H1 (cell line): ENCODE measurements around the gene CAVIN4.

Experiments used
- CBX8 ChIP-seq: fragments of 300-800, 300-1000 bp; sonication (generic); IDR thresholded peaks from 2 replicates; pipeline ENCODE4 v1.7.1; 2016; ENCODE audit warnings: low read depth, low read length, borderline replicate concordance
- CHD2 ChIP-seq: IDR thresholded peaks from 2 replicates; pipeline ENCODE4 v1.6.1; 2012; ENCODE audit warnings: low read length, improper control_type of control experiment
- EP300 ChIP-seq, 2 experiments: IDR thresholded peaks; 1 replicate in 1 of 2; 2 replicates in 1 of 2; pipeline ENCODE4 v1.6.1; 2011 to 2012; ENCODE audit warnings: low read depth in 2 of 2, low read length in 2 of 2, mild to moderate bottlenecking in 2 of 2, borderline replicate concordance in 1 of 2, inconsistent platforms in 1 of 2, moderate library complexity in 1 of 2
- FOSL1 ChIP-seq: IDR thresholded peaks from 2 replicates; pipeline ENCODE4 v1.6.1; 2011; ENCODE audit warnings: mild to moderate bottlenecking, low read depth, low read length, moderate library complexity; ENCODE audit not compliant: insufficient read depth
- HDAC6 ChIP-seq: IDR thresholded peaks from one replicate; pipeline ENCODE4 v1.7.1; 2012; ENCODE audit warnings: low read depth, mild to moderate bottlenecking, inconsistent platforms, low read length, moderate library complexity
- JUND ChIP-seq: IDR thresholded peaks from 2 replicates; pipeline ENCODE4 v1.6.1; 2011; ENCODE audit warnings: mild to moderate bottlenecking, improper control_type of control experiment, low read length
- KDM5A ChIP-seq: fragments of 200-600 bp; IDR thresholded peaks from 2 replicates; pipeline ENCODE4 v1.7.1; 2012; ENCODE audit warnings: mild to moderate bottlenecking, low read length, inconsistent platforms, mixed read lengths
- POLR2A ChIP-seq, 2 experiments: IDR thresholded peaks; 1 replicate in 1 of 2; 2 replicates in 1 of 2; pipeline ENCODE4 v1.6.1; 2011; ENCODE audit warnings: low read depth in 2 of 2, low read length in 2 of 2, mild to moderate bottlenecking in 2 of 2; ENCODE audit errors: control extremely low read depth in 1 of 2
- TF ChIP-seq, protein P1 (sequence below), 3 experiments: IDR thresholded peaks; 1 replicate in 2 of 3; 2 replicates in 1 of 3; pipeline versions ENCODE4 v1.5.1 to v1.6.1; 2011; ENCODE audit warnings: low read length in 3 of 3, mild to moderate bottlenecking in 3 of 3, inconsistent platforms in 2 of 3, low read depth in 1 of 3, moderate library complexity in 1 of 3; ENCODE audit not compliant: insufficient read depth in 1 of 3; ENCODE audit errors: control extremely low read depth in 1 of 3
- TF ChIP-seq, protein P2 (sequence below): IDR thresholded peaks from 2 replicates; pipeline ENCODE4 v1.6.1; 2012; ENCODE audit warnings: inconsistent platforms

DNA sequence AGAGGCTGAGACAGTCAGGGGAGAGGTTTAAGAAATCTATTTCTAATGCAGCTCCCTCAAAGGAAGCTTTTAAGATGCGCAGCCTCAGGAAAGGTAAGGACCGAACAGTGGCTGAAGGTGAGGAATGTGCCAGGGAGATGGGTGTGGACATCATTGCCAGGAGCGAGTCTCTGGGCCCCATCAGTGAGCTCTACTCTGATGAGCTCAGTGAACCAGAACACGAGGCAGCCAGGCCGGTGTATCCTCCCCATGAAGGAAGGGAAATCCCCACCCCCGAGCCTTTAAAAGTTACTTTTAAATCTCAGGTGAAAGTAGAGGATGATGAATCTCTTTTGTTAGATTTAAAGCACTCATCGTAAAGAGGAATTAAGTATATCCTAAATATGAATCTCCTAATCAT lies 8.2 kb downstream of the CAVIN4 start:
- TF ChIP-seq CHD2: no peak
- TF ChIP-seq CBX8: no peak
- TF ChIP-seq, protein P1, sequence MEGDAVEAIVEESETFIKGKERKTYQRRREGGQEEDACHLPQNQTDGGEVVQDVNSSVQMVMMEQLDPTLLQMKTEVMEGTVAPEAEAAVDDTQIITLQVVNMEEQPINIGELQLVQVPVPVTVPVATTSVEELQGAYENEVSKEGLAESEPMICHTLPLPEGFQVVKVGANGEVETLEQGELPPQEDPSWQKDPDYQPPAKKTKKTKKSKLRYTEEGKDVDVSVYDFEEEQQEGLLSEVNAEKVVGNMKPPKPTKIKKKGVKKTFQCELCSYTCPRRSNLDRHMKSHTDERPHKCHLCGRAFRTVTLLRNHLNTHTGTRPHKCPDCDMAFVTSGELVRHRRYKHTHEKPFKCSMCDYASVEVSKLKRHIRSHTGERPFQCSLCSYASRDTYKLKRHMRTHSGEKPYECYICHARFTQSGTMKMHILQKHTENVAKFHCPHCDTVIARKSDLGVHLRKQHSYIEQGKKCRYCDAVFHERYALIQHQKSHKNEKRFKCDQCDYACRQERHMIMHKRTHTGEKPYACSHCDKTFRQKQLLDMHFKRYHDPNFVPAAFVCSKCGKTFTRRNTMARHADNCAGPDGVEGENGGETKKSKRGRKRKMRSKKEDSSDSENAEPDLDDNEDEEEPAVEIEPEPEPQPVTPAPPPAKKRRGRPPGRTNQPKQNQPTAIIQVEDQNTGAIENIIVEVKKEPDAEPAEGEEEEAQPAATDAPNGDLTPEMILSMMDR (IDR thresholded peaks at IDR 0.05; ENCODE audit: control extremely low read depth in 1 of 3, insufficient read depth in 1 of 3, low read depth in 1 of 3, low read length in 3 of 3): no peak
- no peak for TF ChIP-seq POLR2A (IDR thresholded peaks at IDR 0.05; ENCODE audit: control extremely low read depth in 1 of 2, low read depth in 2 of 2, low read length in 2 of 2)
- no peak for TF ChIP-seq JUND
- TF ChIP-seq FOSL1: no peak
- no peak for TF ChIP-seq KDM5A
- no peak for TF ChIP-seq HDAC6
- TF ChIP-seq, protein P2, sequence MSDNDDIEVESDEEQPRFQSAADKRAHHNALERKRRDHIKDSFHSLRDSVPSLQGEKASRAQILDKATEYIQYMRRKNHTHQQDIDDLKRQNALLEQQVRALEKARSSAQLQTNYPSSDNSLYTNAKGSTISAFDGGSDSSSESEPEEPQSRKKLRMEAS: no peak
- no peak for TF ChIP-seq EP300 (IDR thresholded peaks at IDR 0.05; ENCODE audit: borderline replicate concordance in 1 of 2, low read depth in 2 of 2, low read length in 2 of 2)
